HFFc6 (cell line): Measurements from ENCODE around the gene IST1. TPM values are rescaled to one million over a fixed set of nuclear protein-coding genes. Genes with fewer than 3 reads are reported as not detected.

Experiments
- DNase-seq: peaks from one replicate; pipeline ENCODE4 v3.0.0-alpha.2; 2018
- H3K27ac Mint-ChIP-seq: 2 replicates; pipeline ENCODE4 v1.8.0; 2020; ENCODE audit warnings: mild to moderate bottlenecking, mixed read lengths
- H3K27me3 Mint-ChIP-seq: 2 replicates; pipeline ENCODE4 v1.8.0; 2021; ENCODE audit warnings: mild to moderate bottlenecking, moderate library complexity, mixed read lengths; ENCODE audit not compliant: insufficient read depth
- H3K36me3 Mint-ChIP-seq: 2 replicates; pipeline ENCODE4 v1.8.0; 2021; ENCODE audit warnings: low read depth, mixed read lengths
- H3K4me1 Mint-ChIP-seq: 2 replicates; pipeline ENCODE4 v1.8.0; 2020; ENCODE audit warnings: low read depth, mixed read lengths
- H3K4me3 Mint-ChIP-seq: 2 replicates; pipeline ENCODE4 v1.8.0; 2020; ENCODE audit warnings: mild to moderate bottlenecking, moderate library complexity, mixed read lengths
- H3K9me3 Mint-ChIP-seq: 2 replicates; pipeline ENCODE4 v1.8.0; 2020; ENCODE audit warnings: mild to moderate bottlenecking, mixed read lengths
- CTCF ChIP-seq: fragments of 200-600 bp; sonication (generic); IDR thresholded peaks from 2 replicates; pipeline ENCODE4 v1.5.0; 2021; ENCODE audit warnings: antibody characterized with exemption, mild to moderate bottlenecking
- total RNA-seq, 6 experiments: library from RNA; stranded (reverse); fragmentation: NEBNext Ultra II Directional; extraction: Animal tissue kit (Norgen Biotek cat#: 25700); gene quantifications; 2 replicates in 1 of 6; 3 replicates in 5 of 6; pipeline ENCODE4 v1.2.3, GENCODE V29; 2021

The IST1 gene
- total RNA-seq, 6 experiments from 2014 or later: 113 to 136 (median 125) TPM

GRCh38 chr16:71965223-71965622 lies 69.9 kb downstream of the IST1 start:
- Mint-ChIP-seq H3K27me3 (peaks cover 18% of the 10 kb centered on the region), H3K36me3 (no peaks in the 10 kb centered on the region), H3K9me3 (no peaks in the 10 kb centered on the region), H3K4me3 (no peak overlapping the region), H3K4me1 (peaks cover 5% of the 10 kb centered on the region), H3K27ac (no peak overlapping the region)
- no peak for DNase-seq
- TF ChIP-seq CTCF: no peak

GRCh38 chr16:71966932-71967331 lies 71.6 kb downstream of the IST1 start:
- no peak for TF ChIP-seq CTCF
- Mint-ChIP-seq H3K36me3 (no peaks in the 10 kb centered on the region), H3K27me3 (peaks cover 26% of the 10 kb centered on the region), H3K4me3 (no peak overlapping the region), H3K27ac (no peak overlapping the region), H3K4me1 (no peaks in the 10 kb centered on the region), H3K9me3 (no peaks in the 10 kb centered on the region)
- DNase-seq: no peak

GRCh38 chr16:71969353-71969752 lies 74.0 kb downstream of the IST1 start:
- H3K27ac Mint-ChIP-seq: no peak overlapping the region
- H3K4me1 Mint-ChIP-seq: 0 out of 2 replicates have a peak, but pooled peaks cover 5% of the 10 kb centered on the region
- TF ChIP-seq CTCF: no peak
- no peak overlapping the region for H3K4me3 Mint-ChIP-seq
- no peaks in the 10 kb centered on the region for H3K9me3 Mint-ChIP-seq
- H3K36me3 Mint-ChIP-seq: no peaks in the 10 kb centered on the region
- H3K27me3 Mint-ChIP-seq: peaks cover 34% of the 10 kb centered on the region
- DNase-seq: no peak

- 0 out of 2 replicates have a peak, but pooled peaks cover 5% of the 10 kb centered on the region for H3K4me1 Mint-ChIP-seq
- no peak overlapping the region for H3K27ac Mint-ChIP-seq
- H3K4me3 Mint-ChIP-seq: no peak overlapping the region
- no peak for DNase-seq
- H3K9me3 Mint-ChIP-seq: no peaks in the 10 kb centered on the region
- peaks cover 29% of the 10 kb centered on the region for H3K27me3 Mint-ChIP-seq
- TF ChIP-seq CTCF: no peak
- H3K36me3 Mint-ChIP-seq: no peaks in the 10 kb centered on the region
These were observed 76.2 kb downstream of the IST1 start for GRCh38 chr16:71971571-71971970.

- 0 out of 2 replicates have a peak, but pooled peaks cover 5% of the 10 kb centered on the region for H3K4me1 Mint-ChIP-seq
- TF ChIP-seq CTCF: no peak
- no peaks in the 10 kb centered on the region for H3K9me3 Mint-ChIP-seq
- H3K4me3 Mint-ChIP-seq: no peak overlapping the region
- DNase-seq: no peak
- no peak overlapping the region for H3K27ac Mint-ChIP-seq
- no peaks in the 10 kb centered on the region for H3K36me3 Mint-ChIP-seq
- peaks cover 28% of the 10 kb centered on the region for H3K27me3 Mint-ChIP-seq
These were observed 77.0 kb downstream of the IST1 start for GRCh38 chr16:71972356-71972755.

GRCh38 chr16:71973001-71973400 lies 77.7 kb downstream of the IST1 start:
- Mint-ChIP-seq H3K4me1 (0 out of 2 replicates have a peak, but pooled peaks cover 5% of the 10 kb centered on the region), H3K27me3 (peaks cover 28% of the 10 kb centered on the region), H3K36me3 (no peaks in the 10 kb centered on the region), H3K27ac (no peak overlapping the region), H3K9me3 (no peaks in the 10 kb centered on the region), H3K4me3 (no peak overlapping the region)
- no peak for DNase-seq
- no peak for TF ChIP-seq CTCF
